Occipital lobe (tissue), 2 donors: ENCODE measurements around the gene SERPINA7. TPM values are rescaled to one million over a fixed set of nuclear protein-coding genes. Genes with fewer than 3 reads are reported as not detected.
"Not testable (repeated sequence)": the region's sequence is repeated elsewhere in the genome, so short reads cannot be mapped to it uniquely, and the experiment has no call there.

ENCODE experiments used
- DNase-seq: peaks from one replicate; lab custom pipeline; 2025; lab: John Stamatoyannopoulos, UW
- total RNA-seq: library from RNA; depleted of rRNA; stranded (reverse); fragments of >200 nt; gene quantifications from one replicate; pipeline ENCODE4 v1.2.3, GENCODE V29; 2014

The SERPINA7 gene
- not detected for total RNA-seq

GRCh38 chrX:106038625-106039024 is at the start of gene SERPINA7:
Gene SERPINA7 (minus strand): TSS chrX:106038727. CDS start chrX:106037058, 1,669 bp downstream.
- no peak for DNase-seq

- no peak for DNase-seq
Observed at GRCh38 chrX:106069048-106069447, 30.5 kb upstream of the SERPINA7 start.

GRCh38 chrX:106050054-106050453 is 11.5 kb upstream of the SERPINA7 start:
- DNase-seq = no peak

GRCh38 chrX:106042296-106042695 is 3.8 kb upstream of the SERPINA7 start:
- DNase-seq = no peak

GRCh38 chrX:106040861-106041260 is 2.3 kb upstream of the SERPINA7 start:
- no peak for DNase-seq

GRCh38 chrX:106039920-106040319 is 1.4 kb upstream of the SERPINA7 start:
- DNase-seq = no peak

GRCh38 chrX:106037835-106038473 is 573 bp downstream of the SERPINA7 start:
- no peak for DNase-seq

- no peak for DNase-seq
Observed at GRCh38 chrX:106036716-106037115, 1.8 kb downstream of the SERPINA7 start.

GRCh38 chrX:106035064-106035463 is 3.5 kb downstream of the SERPINA7 start:
- no peak for DNase-seq

- no peak for DNase-seq
Observed at GRCh38 chrX:106023947-106024346, 14.6 kb downstream of the SERPINA7 start.

- DNase-seq = no peak
Observed at GRCh38 chrX:106022238-106022637, 16.3 kb downstream of the SERPINA7 start.

GRCh38 chrX:106014119-106014775 is 24.3 kb downstream of the SERPINA7 start:
- no peak for DNase-seq

- no peak for DNase-seq
Observed at GRCh38 chrX:106009145-106009544, 29.4 kb downstream of the SERPINA7 start.

- DNase-seq = no peak
Observed at GRCh38 chrX:106007815-106008214, 30.7 kb downstream of the SERPINA7 start.

GRCh38 chrX:106005684-106006083 is 32.8 kb downstream of the SERPINA7 start:
- no peak for DNase-seq

- not testable (repeated sequence) for DNase-seq
Observed at GRCh38 chrX:106000609-106001008, 37.9 kb downstream of the SERPINA7 start.

GRCh38 chrX:106000203-106000602 is 38.3 kb downstream of the SERPINA7 start:
- no peak for DNase-seq

- DNase-seq = no peak
Observed at GRCh38 chrX:105999294-105999693, 39.2 kb downstream of the SERPINA7 start.

- not testable (repeated sequence) for DNase-seq
Observed at GRCh38 chrX:105988487-105988886, 50.0 kb downstream of the SERPINA7 start.
